GM21390 (cell line): ENCODE results near the gene CCDC148.
"Not testable (repeated sequence)": the region's sequence is repeated elsewhere in the genome, so short reads cannot be mapped to it uniquely, and the experiment has no call there.

Experiments
- ATAC-seq: cut with Tn5 transposase; IDR thresholded peaks from one replicate; pipeline ENCODE4 v1.9.1; 2021; ENCODE audit not compliant: unreplicated experiment

CCDC148 gene

GRCh38 chr2:158359846-158360245, 96.7 kb downstream of the CCDC148 start:
- ATAC-seq: no peak

GRCh38 chr2:158357699-158358098, 98.9 kb downstream of the CCDC148 start:
- no peak for ATAC-seq

DNA sequence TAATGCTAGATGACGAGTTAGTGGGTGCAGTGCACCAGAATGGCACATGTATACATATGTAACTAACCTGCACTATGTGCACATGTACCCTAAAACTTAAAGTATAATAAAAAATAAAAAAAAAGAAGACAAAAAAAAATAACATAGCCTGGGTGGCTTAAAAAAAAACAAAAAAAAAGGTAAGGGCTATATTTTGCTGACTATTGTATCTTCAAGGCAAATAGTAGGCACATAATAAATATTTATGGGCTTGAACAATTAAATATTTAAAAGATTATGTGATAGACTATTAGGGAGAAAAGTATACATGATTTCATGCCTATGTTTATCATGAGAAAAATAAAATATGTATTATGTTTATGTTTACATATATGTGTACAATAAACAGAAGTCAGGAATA, 99.4 kb downstream of the CCDC148 start:
- ATAC-seq: no peak

DNA sequence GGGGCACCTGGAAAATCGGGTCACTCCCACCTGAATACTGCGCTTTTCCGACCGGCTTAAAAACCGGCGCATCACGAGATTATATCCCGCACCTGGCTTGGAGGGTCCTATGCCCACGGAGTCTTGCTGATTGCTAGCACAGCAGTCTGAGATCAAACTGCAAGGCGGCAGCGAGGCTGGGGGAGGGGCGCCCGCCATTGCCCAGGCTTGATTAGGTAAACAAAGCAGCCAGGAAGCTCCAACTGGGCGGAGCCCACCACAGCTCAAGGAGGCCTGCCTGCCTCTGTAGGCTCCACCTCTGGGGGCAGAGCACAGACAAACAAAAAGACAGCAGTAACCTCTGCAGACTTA, 105.1 kb downstream of the CCDC148 start:
- ATAC-seq: not testable (repeated sequence)

DNA sequence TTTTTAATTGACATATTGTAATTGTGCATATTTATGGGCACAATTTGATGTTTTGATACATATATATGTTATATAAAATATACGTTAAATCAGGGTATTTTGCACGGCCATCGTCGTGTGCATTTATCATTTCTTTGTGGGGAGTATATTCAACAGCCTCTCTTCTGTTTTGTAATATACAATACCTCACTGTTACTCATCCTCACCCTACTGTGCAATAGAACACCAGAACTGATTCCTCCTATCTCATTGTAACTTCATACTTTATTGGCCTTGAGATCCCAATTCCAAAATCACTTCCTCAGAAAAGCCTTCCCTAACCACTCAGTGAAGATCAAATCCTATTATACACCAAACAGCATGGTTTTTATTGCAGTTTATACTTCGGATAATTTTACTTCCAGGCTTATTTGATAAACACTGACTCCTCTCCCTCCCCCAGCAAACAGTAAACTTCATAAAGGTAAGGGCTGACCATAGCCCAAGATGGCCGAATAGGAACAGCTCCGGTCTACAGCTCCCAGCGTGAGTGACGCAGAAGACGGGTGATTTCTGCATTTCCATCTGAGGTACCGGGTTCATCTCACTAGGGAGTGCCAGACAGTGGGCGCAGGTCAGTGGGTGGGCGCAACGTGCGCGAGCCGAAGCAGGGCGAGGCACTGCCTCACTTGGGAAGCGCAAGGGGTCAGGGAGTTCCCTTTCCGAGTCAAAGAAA, 105.6 kb downstream of the CCDC148 start:
- not testable (repeated sequence) for ATAC-seq

GRCh38 chr2:158346032-158346431, 110.5 kb downstream of the CCDC148 start:
- ATAC-seq: no peak

- ATAC-seq: no peak
Observed at GRCh38 chr2:158339513-158339912, 117.0 kb downstream of the CCDC148 start.

DNA sequence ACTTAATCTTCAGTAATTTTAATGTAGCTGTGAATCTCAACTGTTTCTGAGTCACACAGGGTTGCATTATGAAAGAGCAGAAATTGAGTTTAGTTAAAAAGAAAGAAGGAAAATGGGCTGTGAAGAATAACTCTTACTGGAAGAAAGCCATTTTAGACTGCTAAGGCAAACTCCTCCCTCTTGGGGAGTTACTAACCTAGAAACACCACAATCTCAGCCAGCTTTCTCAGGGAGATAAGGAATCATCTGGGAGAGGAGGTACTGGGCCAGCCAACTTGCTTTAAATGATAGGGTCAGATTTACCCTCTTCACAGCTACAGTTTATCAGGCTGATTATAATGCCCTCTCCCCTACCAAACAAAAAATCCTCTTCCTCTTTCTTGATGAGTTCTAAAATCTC, 119.5 kb downstream of the CCDC148 start:
- ATAC-seq: no peak

DNA sequence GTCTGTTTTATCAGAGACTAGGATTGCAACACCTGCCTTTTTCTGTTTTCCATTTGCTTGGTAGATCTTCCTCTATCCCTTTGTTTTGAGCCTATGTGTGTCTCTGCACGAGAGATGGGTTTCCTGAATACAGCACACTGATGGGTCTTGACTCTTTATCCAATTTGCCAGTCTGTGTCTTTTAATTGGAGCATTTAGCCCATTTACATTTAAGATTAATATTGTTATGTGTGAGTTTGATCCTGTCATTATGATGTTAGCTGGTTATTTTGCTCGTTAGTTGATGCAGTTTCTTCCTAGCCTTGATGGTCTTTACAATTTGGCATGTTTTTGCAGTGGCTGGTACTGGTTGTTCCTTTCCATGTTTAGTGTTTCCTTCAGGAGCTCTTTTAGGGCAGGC, 124.8 kb downstream of the CCDC148 start:
- ATAC-seq: not testable (repeated sequence)

DNA sequence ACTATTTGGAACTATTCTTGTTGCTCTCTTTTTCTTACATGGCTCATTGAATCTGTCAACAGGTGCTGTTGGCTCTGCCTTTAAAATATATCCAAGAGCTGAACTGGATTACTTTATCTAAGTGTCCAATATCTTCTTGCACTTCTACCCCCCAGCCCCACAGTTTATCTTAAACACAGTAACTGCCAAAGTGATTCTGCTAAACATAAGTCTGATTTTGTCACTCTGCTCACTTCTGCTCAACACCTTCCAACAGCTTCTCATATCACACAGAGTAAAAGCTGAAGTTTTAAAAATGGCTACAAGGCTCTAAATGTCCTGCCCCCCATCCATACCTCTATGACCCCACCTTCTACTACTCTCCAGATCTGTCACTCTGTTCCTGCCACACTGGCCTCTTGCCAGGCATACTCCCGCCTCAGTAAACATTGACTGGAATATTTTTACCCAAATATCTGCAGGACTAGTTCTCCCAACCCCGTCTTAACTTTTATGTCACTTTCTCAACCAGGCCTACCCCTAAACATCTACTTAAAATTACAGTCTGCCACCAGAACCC, 130.7 kb downstream of the CCDC148 start:
- no peak for ATAC-seq

GRCh38 chr2:158325031-158325781, 131.3 kb downstream of the CCDC148 start:
- ATAC-seq: no peak

- ATAC-seq: no peak
Observed at GRCh38 chr2:158323381-158323780, 133.2 kb downstream of the CCDC148 start.

DNA sequence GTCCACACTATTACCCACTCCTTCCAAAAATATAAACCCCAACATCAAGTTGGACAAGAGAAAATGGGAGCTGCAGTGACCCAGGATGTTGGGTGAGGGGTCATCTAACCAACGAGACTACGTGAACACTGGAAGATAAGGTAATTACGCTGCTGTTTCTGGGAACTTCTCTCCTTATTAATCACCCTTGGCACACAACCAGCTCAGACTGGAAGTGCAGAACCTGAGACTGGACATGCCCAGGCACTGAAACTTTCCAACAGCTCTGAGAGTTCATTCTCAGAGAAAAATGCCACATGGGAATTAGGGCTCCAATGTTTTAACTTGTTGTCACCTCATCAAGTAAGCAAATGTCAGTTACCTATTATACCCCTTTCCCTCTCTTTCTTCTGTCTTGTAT, 135.3 kb downstream of the CCDC148 start:
- ATAC-seq: no peak

GRCh38 chr2:158319269-158319668, 137.3 kb downstream of the CCDC148 start:
- ATAC-seq: no peak

GRCh38 chr2:158317642-158318041, 138.9 kb downstream of the CCDC148 start:
- peak; percentile 64 for ATAC-seq

DNA sequence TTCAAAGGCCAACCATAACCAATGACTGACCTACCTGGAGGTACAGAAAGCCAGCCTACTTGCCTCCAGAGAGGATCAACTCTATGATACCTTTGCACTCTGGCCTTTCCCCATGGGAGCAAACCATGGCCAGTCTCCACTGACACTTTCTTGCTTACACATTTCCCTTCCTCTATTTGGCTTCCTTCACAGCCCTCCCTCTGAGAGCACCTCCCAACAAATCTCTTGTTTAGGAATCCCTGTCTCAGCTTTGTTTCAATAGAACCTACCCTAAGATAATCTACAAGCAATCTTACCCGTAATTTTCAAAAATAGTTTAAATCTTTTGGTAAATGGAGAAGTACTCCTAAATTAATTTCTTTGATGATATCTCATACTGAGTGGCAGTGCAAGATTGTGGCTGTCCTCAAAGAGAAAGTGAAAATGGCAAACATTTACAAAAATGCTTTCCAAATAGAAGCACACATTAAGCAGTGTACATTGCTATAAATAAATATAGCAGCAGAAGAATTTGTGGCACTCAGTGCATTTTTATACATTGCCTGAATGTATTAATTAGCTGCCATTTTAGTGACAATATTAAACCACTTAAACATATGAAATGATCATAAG, 140.6 kb downstream of the CCDC148 start:
- no peak for ATAC-seq

GRCh38 chr2:158315000-158315399, 141.6 kb downstream of the CCDC148 start:
- ATAC-seq: no peak

DNA sequence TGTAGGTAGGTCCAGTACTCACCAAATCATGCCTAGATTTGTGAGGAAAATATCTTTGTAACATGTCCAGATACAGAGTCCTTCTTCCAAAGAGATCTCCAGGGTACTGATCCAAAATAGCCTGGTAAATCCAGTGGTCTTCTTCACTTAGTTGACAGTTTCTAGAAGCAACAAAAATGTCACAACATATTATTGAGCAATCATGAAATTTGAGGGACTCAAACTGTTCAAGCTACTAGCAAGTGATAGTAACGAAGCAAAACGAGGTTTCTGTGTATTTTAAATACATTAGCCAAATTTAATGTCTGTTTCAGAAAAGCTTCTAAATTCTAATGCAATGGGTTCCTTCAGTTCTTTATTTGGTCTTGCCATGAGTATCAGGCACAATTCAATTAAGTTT, 142.8 kb downstream of the CCDC148 start:
- no peak for ATAC-seq

- no peak for ATAC-seq
Observed at GRCh38 chr2:158312981-158313380, 143.6 kb downstream of the CCDC148 start.

- not testable (repeated sequence) for ATAC-seq
Observed at GRCh38 chr2:158310407-158310806, 146.1 kb downstream of the CCDC148 start.

GRCh38 chr2:158305501-158305900, 151.1 kb downstream of the CCDC148 start:
- ATAC-seq: no peak

DNA sequence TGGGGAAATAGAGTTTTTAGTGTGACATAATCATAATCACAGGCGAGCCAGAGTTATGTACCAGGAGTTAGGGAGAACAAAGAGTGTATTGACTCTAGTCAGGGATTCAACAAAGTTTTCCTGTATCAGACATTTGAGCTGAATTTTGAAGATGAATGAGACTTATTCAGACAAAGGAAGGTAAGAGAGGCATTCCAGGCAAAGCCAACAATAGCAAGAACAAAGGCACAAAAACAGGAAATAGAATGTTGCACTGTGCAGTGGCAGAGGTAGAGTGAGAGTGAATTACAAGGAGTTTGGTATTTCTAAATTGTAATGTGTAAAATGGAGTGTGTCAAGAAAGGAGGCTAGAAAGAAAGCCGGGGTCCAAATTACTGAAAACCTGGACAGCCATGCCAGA, 156.2 kb downstream of the CCDC148 start:
- no peak for ATAC-seq
